H9 (cell line): ENCODE results near the gene SH3BP5L. TPM values are rescaled to one million over a fixed set of nuclear protein-coding genes. Genes with fewer than 3 reads are reported as not detected.
A peak's percentile ranks its signal among the peaks of the same experiment; 100 is the strongest.

Experiments
- DNase-seq: peaks from one replicate; pipeline ENCODE4 v3.0.0-alpha.2; 2017
- H2AFZ ChIP-seq: one replicate; pipeline ENCODE4 v1.6.1; 2013; ENCODE audit warnings: mild to moderate bottlenecking, low read length, control low read depth, moderate library complexity
- H2AK5ac ChIP-seq: 2 replicates; pipeline ENCODE4 v1.6.1; 2013; ENCODE audit warnings: low read length, control low read depth, mixed read lengths; ENCODE audit not compliant: insufficient read length
- H2BK120ac ChIP-seq: one replicate; pipeline ENCODE4 v1.6.1; 2013; ENCODE audit warnings: low read depth, mild to moderate bottlenecking, low read length, control low read depth, inconsistent platforms; ENCODE audit not compliant: poor library complexity, severe bottlenecking
- H2BK12ac ChIP-seq: 2 replicates; pipeline ENCODE4 v1.6.1; 2013; ENCODE audit warnings: low read length, control low read depth, mixed read lengths, low read depth; ENCODE audit not compliant: insufficient read length
- H2BK15ac ChIP-seq: 2 replicates; pipeline ENCODE4 v1.6.1; 2013; ENCODE audit warnings: low read depth, low read length, control low read depth
- H2BK20ac ChIP-seq: one replicate; pipeline ENCODE4 v1.6.1; 2013; ENCODE audit warnings: low read depth, mild to moderate bottlenecking, low read length, control low read depth, inconsistent platforms; ENCODE audit not compliant: poor library complexity, severe bottlenecking
- H2BK5ac ChIP-seq: 2 replicates; pipeline ENCODE4 v1.6.1; 2013; ENCODE audit warnings: low read length, control low read depth, mixed read lengths; ENCODE audit not compliant: insufficient read length
- H3K14ac ChIP-seq: 2 replicates; pipeline ENCODE4 v1.6.1; 2013; ENCODE audit warnings: low read length, control low read depth; ENCODE audit not compliant: insufficient read depth
- H3K18ac ChIP-seq: 2 replicates; pipeline ENCODE4 v1.6.1; 2013; ENCODE audit warnings: low read depth, mild to moderate bottlenecking, mixed read lengths, low read length, control low read depth; ENCODE audit not compliant: insufficient read length
- H3K23ac ChIP-seq: 2 replicates; pipeline ENCODE4 v1.6.1; 2013; ENCODE audit warnings: low read length, control low read depth, mixed read lengths, low read depth; ENCODE audit not compliant: insufficient read length
- H3K23me2 ChIP-seq: 2 replicates; pipeline ENCODE4 v1.6.1; 2013; ENCODE audit warnings: low read depth, mild to moderate bottlenecking, mixed read lengths, low read length, control low read depth; ENCODE audit not compliant: insufficient read length, poor library complexity, severe bottlenecking
- H3K27ac ChIP-seq: 2 replicates; pipeline ENCODE4 v1.5.1; 2013; ENCODE audit warnings: low read length, control low read depth, mixed read lengths, low read depth; ENCODE audit not compliant: insufficient read length
- H3K27me3 ChIP-seq: 2 replicates; pipeline ENCODE4 v1.6.1; 2013; ENCODE audit warnings: low read length, control low read depth, inconsistent platforms; ENCODE audit not compliant: insufficient read depth
- H3K4ac ChIP-seq: 2 replicates; pipeline ENCODE4 v1.6.1; 2013; ENCODE audit warnings: low read depth, mild to moderate bottlenecking, control low read depth, inconsistent platforms, low read length, moderate library complexity
- H3K4me1 ChIP-seq: 2 replicates; pipeline ENCODE4 v1.6.1; 2013; ENCODE audit warnings: low read length, control low read depth, inconsistent platforms; ENCODE audit not compliant: insufficient read depth
- H3K4me2 ChIP-seq: 2 replicates; pipeline ENCODE4 v1.6.1; 2013; ENCODE audit warnings: low read length, control low read depth, mixed read lengths; ENCODE audit not compliant: insufficient read length, insufficient read depth
- H3K56ac ChIP-seq: 2 replicates; pipeline ENCODE4 v1.6.1; 2013; ENCODE audit warnings: low read depth, mild to moderate bottlenecking, mixed read lengths, low read length, control low read depth; ENCODE audit not compliant: insufficient read length
- H3K79me1 ChIP-seq: 2 replicates; pipeline ENCODE4 v1.6.1; 2013; ENCODE audit warnings: low read depth, mild to moderate bottlenecking, moderate library complexity, low read length, control low read depth, inconsistent platforms; ENCODE audit not compliant: insufficient read depth, poor library complexity, severe bottlenecking
- H3K79me2 ChIP-seq: 2 replicates; pipeline ENCODE4 v1.6.1; 2013; ENCODE audit warnings: low read length, control low read depth, inconsistent platforms; ENCODE audit not compliant: insufficient read depth
- H3K9ac ChIP-seq: 2 replicates; pipeline ENCODE4 v1.6.1; 2013; ENCODE audit warnings: low read length, control low read depth, mixed read lengths; ENCODE audit not compliant: insufficient read length; ENCODE audit errors: extremely low read depth
- H3K9me3 ChIP-seq: one replicate; pipeline ENCODE4 v1.6.1; 2013; ENCODE audit warnings: low read depth, low read length, inconsistent platforms; ENCODE audit not compliant: control insufficient read depth
- H3T11ph ChIP-seq: one replicate; pipeline ENCODE4 v1.6.1; 2013; ENCODE audit warnings: mild to moderate bottlenecking, low read length, control low read depth, inconsistent platforms
- H4K20me1 ChIP-seq: one replicate; pipeline ENCODE4 v1.6.1; 2013; ENCODE audit not compliant: control insufficient read depth, insufficient read length, insufficient read depth
- H4K5ac ChIP-seq: 2 replicates; pipeline ENCODE4 v1.6.1; 2013; ENCODE audit warnings: low read depth, mild to moderate bottlenecking, mixed read lengths, low read length, control low read depth; ENCODE audit not compliant: insufficient read length
- H4K8ac ChIP-seq: replicated peaks from 2 replicates; pipeline ENCODE4 v1.6.1; 2013; ENCODE audit warnings: low read length, control low read depth, mixed read lengths, low read depth; ENCODE audit not compliant: insufficient read length
- H4K91ac ChIP-seq: 2 replicates; pipeline ENCODE4 v1.6.1; 2013; ENCODE audit warnings: low read depth, mild to moderate bottlenecking, moderate library complexity, mixed read lengths, low read length, control low read depth; ENCODE audit not compliant: insufficient read length
- H3K27ac Mint-ChIP-seq, 3 experiments: 2 replicates in 2 of 3; 3 replicates in 1 of 3; pipeline ENCODE4 v1.8.0; 2020 to 2021; ENCODE audit warnings: mixed read lengths in 3 of 3, mild to moderate bottlenecking in 1 of 3, moderate library complexity in 1 of 3
- H3K27me3 Mint-ChIP-seq: 2 replicates; pipeline ENCODE4 v1.8.0; 2021; ENCODE audit warnings: low read depth, mild to moderate bottlenecking, moderate library complexity, mixed read lengths
- H3K36me3 Mint-ChIP-seq, 3 experiments: 2 replicates in 2 of 3; 3 replicates in 1 of 3; pipeline ENCODE4 v1.8.0; 2020 to 2021; ENCODE audit warnings: low read depth in 3 of 3, mixed read lengths in 3 of 3; ENCODE audit not compliant: insufficient read depth in 1 of 3
- H3K4me1 Mint-ChIP-seq, 2 experiments: 2 replicates each; pipeline ENCODE4 v1.8.0; 2020; ENCODE audit warnings: mixed read lengths in 2 of 2
- H3K4me3 Mint-ChIP-seq, 2 experiments: 2 replicates in 1 of 2; 3 replicates in 1 of 2; pipeline ENCODE4 v1.8.0; 2020 to 2021; ENCODE audit warnings: mild to moderate bottlenecking in 2 of 2, mixed read lengths in 2 of 2, moderate library complexity in 1 of 2
- H3K9me3 Mint-ChIP-seq, 2 experiments: 2 replicates in 1 of 2; 3 replicates in 1 of 2; pipeline ENCODE4 v1.8.0; 2020; ENCODE audit warnings: mild to moderate bottlenecking in 2 of 2, mixed read lengths in 2 of 2, moderate library complexity in 1 of 2
- CTCF ChIP-seq: fragments of 200-600 bp; sonication (generic); conservative IDR thresholded peaks from 3 replicates; pipeline ENCODE4 v1.8.0; 2021; ENCODE audit warnings: antibody characterized with exemption, mild to moderate bottlenecking
- WGBS: extraction: QIAGEN DNeasy Blood & Tissue Kit; methylation state at CpG from one replicate; pipeline ENCODE4 v1.1.7; 2013; ENCODE audit warnings: missing lambda C conversion rate, low lambda C conversion rate, mixed read lengths; ENCODE audit not compliant: insufficient read length; ENCODE audit errors: extremely low coverage; 5-methylcytosine and 5-hydroxymethylcytosine counted together
- total RNA-seq: library from RNA; stranded (reverse); gene quantifications from 2 replicates; pipeline ENCODE4 v1.2.1, GENCODE V29; 2021

Gene SH3BP5L
- total RNA-seq, 1 experiment from 2014 or later = 27.6 TPM

- H3K27me3 ChIP-seq = no peaks in the 10 kb centered on the region
- no peaks in the 10 kb centered on the region for H3K4me1 ChIP-seq
- no peak overlapping the region; the same call in 1 of the 2 replicates for H3K4ac ChIP-seq
- TF ChIP-seq CTCF = no peak
- no peaks in the 10 kb centered on the region for H3K9me3 ChIP-seq
- H2AK5ac ChIP-seq = no peak overlapping the region
- peaks cover 5% of the 10 kb centered on the region; the same call in 1 of the 2 replicates for H3K79me2 ChIP-seq
- H3K18ac ChIP-seq = no peak overlapping the region
- WGBS = no CpG with 5 or more reads among the region's 10 CpGs
- no peak overlapping the region for H3K27ac ChIP-seq
- H4K5ac ChIP-seq = no peak overlapping the region
- H4K91ac ChIP-seq = no peak overlapping the region
- H3K36me3 Mint-ChIP-seq = peaks cover 13 to 41% (median 33%) of the 10 kb centered on the region in 3 experiments; a peak in 6 of 7 replicates
- H2BK20ac ChIP-seq = no peak overlapping the region
- peak overlapping the region; percentile 87 to 90 for H3K4me3 Mint-ChIP-seq
- no peaks in the 10 kb centered on the region; a peak in 3 of 5 replicates for H3K9me3 Mint-ChIP-seq
- no peak overlapping the region for H3K56ac ChIP-seq
- H2BK120ac ChIP-seq = no peak overlapping the region
- no peak overlapping the region for H2BK15ac ChIP-seq
- no peak for DNase-seq
- H4K8ac ChIP-seq = no peak overlapping the region
- no peaks in the 10 kb centered on the region for H4K20me1 ChIP-seq
- no peak overlapping the region for H2BK5ac ChIP-seq
- no peak overlapping the region for H2BK12ac ChIP-seq
- peak overlapping the region; percentile 63 for H3K9ac ChIP-seq
- peaks cover 16 to 24% of the 10 kb centered on the region in 2 experiments for H3K4me1 Mint-ChIP-seq
- H3K4me2 ChIP-seq = peak overlapping the region; percentile 79
- H3K27ac Mint-ChIP-seq = peak overlapping the region; percentile 77 to 100 (median 98); a peak in 6 of 7 replicates
- H3K27me3 Mint-ChIP-seq = no peaks in the 10 kb centered on the region; the same call in 1 of the 2 replicates
- H3T11ph ChIP-seq = no peak overlapping the region
- H3K23ac ChIP-seq = no peak overlapping the region
- H2AFZ ChIP-seq = no peak overlapping the region
- H3K14ac ChIP-seq = peak overlapping the region; percentile 9; the same call in 1 of the 2 replicates
- H3K79me1 ChIP-seq = peaks cover 12% of the 10 kb centered on the region
- peaks cover 4% of the 10 kb centered on the region for H3K23me2 ChIP-seq
Measured at GRCh38 chr1:248825136-248825535, 579 bp downstream of the SH3BP5L start.
